ENCODE measurements around the gene INHBC.
"Not testable (repeated sequence)": the region's sequence is repeated elsewhere in the genome, so short reads cannot be mapped to it uniquely, and the experiment has no call there.

The INHBC gene

DNA sequence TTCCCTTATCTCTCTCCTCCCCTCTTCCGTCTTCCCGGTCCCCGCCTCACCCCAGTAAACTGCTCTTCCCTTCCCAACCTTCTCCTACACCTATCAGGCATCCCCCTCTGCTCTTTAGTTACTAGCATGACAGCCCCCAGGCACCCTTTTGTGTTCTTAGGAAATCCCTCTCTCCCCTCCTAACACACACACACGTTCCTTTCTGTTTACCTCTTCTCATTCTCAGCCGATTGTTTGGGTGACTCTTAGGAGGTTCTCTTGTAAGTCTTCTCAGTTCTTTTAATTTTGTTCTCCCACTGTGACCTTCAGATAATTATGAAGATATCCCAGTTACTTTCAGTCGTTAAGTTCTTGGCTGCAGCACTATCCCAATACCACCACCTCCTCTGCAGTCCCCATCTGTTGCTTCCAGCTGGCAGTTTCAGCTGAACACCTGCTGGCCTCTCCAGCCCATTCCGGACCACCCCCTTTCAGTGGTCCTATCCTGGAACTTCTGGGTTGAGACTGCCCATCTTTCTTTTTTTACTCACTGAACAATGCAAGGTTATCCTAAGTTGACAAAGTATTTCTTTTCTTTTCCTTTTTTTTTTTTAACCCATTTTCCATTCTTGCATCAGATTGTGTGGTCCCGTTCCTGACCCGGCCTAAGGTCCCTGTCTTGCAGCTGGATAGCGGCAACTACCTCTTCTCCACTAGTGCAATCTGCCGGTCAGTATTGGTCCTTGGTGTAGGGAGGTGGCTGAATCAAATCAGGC is 54.0 kb downstream of the INHBC start:
- no peak for FAIRE-seq

DNA sequence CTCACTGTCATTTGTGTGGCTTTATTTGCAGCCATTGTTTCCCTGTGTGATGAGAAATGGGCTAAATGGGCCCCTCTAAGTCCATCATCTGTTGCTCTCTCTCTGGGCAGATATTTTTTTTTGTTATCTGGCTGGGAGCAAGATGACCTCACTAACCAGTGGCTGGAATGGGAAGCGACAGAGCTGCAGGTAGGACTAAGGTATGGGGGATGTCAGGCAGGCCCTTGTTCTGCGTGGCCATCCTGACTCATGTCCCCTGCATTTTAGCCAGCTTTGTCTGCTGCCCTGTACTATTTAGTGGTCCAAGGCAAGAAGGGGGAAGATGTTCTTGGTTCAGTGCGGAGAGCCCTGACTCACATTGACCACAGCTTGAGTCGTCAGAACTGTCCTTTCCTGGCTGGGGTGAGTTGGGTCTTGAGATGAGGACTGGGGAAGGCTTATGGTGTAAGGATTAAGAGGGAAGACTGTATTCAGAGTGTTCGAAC is 54.6 kb downstream of the INHBC start:
- FAIRE-seq: no peak

DNA sequence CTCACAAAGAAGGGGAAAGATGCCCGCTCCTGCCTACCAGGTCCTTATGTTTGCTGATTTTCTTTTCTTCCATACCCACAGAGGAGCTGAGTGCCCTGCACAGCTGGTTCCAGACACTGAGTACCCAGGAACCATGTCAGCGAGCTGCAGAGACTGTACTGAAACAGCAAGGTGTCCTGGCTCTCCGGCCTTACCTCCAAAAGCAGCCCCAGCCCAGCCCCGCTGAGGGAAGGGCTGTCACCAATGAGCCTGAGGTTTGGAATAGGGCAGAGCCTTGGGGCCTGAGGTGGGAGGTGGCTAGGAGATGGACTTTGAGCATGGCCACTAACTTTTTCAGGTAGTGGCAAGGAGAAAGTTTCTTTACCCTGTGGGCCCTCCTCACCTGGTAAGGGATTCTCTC is 55.5 kb downstream of the INHBC start:
- FAIRE-seq: no peak

GRCh38 chr12:57491393-57492280 is 57.1 kb downstream of the INHBC start:
- peak; percentile 41 for FAIRE-seq

DNA sequence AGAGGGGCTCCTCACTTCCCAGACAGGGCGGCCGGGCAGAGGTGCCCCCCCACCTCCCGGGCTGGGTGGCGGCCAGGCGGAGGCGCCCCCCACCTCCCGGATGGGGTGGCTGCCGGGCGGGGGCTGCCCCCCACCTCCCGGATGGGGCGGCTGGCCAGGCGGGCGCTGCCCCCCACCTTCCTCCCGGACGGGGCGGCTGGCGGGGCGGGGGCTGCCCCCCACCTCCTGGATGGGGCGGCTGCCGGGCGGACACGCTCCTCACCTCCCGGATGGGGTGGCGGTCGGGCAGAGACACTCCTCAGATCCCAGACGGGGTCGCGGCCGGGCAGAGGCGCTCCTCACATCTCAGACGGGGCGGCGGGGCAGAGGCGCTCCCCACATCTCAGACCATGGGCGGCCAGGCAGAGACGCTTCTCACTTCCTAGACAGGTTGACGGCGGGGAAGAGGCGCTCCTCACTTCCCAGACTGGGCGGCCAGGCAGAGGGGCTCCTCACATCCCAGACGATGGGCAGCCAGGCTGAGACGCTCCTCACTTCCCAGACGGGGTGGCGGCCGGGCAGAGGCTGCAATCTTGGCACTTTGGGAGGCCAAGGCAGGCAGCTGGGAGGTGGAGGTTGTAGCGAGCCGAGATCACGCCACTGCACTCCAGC is 60.6 kb downstream of the INHBC start:
- FAIRE-seq: not testable (repeated sequence)

DNA sequence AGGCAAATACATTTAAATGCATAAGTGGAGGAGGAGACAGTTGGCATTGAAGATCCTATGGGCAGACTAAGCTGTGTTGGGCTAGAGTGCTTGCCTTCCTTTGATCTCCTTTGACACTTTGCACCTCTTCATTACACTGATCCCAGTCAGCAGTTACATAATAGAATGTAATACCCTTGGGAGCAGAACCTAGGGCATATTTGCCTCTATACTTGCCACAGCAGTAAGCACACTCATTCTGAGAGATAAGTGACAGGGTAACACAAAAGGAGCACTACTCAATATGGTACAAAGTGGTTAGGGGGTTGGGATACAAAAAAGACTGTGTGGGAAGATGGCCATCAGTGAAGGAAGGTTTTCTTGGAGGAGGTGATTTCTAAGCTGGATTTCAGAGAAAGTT is 62.2 kb downstream of the INHBC start:
- FAIRE-seq: no peak

GRCh38 chr12:57497223-57498131 is 62.9 kb downstream of the INHBC start:
- no peak for FAIRE-seq

DNA sequence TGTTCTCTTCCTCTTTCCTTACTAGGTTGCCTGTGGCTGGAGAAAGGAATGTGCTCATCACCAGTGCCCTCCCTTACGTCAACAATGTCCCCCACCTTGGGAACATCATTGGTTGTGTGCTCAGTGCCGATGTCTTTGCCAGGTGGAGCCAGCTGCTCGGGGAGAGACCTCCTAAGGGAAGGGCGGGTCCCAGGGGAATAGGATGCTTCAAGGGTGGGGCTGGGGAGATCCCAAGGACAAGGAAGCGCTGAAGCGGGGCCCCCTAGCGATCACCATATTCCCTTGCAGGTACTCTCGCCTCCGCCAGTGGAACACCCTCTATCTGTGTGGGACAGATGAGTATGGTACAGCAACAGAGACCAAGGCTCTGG is 63.5 kb downstream of the INHBC start:
- FAIRE-seq: no peak

- no peak for FAIRE-seq
Observed at GRCh38 chr12:57498571-57498970, 64.0 kb downstream of the INHBC start.

GRCh38 chr12:57500213-57500612 is 65.6 kb downstream of the INHBC start:
- no peak for FAIRE-seq
